ENCODE data around the gene COL6A3.
"Not testable (repeated sequence)": the region's sequence is repeated elsewhere in the genome, so short reads cannot be mapped to it uniquely, and the experiment has no call there.

The COL6A3 gene

DNA sequence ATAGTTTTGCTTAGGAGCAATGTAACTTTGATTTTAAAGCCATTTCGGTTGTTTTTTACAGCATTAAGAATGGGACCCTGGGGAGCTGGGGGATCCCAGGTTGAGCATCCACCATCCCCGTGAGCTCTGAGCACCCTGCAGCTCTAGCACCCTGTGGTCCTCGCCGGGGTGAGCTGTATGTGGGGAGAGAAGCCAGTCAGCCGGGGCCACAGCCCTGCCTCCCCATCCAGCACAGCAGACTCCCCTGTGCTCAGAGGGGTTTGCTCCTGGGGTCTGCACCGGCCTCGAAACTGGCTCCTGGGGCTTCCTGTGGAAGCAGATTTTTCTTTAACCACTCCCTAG is 1.3 kb downstream of the COL6A3 start:
- no peak for DNase-seq (ENCODE audit: low read depth in 3 of 3)

DNA sequence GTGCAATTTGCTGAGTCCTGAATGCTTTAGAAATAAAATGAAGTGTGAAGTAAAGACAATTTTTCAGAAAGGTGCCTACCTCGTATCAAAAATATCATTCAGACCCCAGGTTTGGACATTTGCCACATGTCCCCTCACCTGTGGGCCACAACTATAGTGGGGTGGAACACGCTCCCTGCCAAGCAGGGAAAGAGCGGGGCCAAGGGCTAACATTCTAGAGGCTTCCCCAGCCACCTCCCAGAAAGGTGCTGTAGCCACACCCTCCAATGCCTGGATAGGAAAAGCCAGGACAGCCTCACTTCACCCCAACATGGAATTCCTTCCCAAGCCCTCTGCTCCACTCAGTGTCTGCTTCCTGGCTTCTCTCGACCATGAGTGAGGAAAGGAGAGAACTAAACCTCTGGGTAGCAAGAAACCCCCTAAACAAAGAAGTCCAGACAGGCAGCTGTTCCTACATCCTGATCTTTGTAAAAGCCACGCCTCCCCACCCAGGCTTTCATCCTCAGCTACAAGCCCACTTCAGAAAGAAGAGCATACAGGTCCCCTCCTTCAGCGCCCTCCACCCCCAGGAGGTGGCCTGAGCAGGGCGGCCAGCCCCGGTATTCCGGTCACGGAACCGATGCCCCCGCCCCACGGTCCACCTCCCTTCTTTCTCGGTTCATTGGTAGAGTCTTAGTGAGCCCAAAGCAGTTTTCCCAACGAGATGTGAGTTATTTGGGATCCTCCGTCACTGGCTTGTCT is 2.1 kb downstream of the COL6A3 start:
- no peak for DNase-seq (ENCODE audit: low read depth in 3 of 3)

DNA sequence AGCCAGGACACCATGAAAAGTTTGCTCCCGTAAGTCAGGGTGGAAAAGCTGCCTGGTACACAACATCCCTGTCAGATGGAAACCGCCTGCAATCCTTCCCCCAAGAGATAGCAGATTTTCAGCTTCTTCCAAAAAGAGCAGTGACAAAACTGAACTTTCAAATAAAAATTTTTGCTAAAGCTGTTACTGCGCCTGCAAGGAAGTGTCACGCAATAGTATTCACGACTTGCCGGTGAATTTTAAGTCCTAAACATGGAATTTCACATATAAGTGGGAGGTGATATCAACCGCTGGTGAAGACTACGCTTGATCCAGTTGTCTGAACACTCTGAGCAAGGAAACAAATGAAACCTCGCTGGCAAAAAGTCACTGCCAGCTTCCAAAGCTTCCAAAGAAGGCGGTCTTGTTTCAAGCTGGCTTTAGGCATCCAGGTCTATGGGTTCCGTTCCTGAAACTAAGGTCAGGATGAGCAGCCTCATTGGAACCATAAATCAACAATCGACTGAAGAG is 2.8 kb downstream of the COL6A3 start:
- DNase-seq (ENCODE audit: low read depth in 3 of 3) = no peak

DNA sequence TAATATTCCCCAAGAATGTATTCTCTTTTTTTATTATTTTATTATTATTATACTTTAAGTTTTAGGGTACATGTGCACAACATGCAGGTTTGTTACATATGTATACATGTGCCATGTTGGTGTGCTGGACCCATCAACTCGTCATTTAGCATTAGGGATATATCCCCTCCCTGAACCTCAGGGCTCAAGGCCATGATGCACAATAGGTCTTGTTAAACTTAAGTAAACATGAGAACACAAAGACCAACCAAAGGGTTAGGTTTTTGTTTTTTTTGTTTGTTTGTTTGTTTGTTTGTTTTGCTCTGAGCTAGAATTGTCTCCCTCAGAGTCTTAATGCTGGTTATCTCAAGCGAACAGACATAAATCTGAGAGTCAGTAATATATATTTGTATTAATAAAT is 4.7 kb downstream of the COL6A3 start:
- not testable (repeated sequence) for DNase-seq (ENCODE audit: low read depth in 3 of 3)

DNA sequence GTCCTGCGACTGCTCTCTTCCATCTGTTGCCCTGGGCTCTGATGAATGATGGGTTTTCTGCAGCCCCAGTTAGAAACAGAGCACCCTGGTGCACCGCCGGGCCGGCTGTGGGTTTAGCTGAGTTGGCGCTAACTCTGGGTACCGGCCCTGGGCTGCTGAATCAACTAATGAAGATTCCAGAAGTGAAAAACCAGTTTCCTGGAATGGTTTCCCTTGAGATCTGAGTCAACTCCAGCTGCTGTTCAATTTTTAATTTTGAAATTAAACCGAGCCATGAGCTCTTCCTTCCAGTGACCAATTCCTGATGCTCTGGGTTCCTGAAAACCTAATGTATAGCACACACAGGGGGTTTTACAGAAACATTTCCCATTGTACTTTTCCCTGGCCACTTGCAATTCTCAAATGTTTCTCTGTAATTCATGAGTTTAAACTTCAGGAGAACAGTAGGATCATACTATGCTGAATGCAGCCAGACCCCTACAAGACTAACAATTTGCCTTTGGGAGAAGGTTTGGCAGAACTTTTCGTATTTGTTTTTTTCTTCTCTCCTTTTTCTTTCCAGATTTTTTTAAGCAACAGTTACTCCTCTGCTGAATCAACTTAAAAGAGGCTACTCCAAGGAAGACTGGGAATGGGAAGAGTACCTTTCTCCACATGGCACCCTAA is 5.5 kb downstream of the COL6A3 start:
- DNase-seq (ENCODE audit: low read depth in 3 of 3) = no peak

DNA sequence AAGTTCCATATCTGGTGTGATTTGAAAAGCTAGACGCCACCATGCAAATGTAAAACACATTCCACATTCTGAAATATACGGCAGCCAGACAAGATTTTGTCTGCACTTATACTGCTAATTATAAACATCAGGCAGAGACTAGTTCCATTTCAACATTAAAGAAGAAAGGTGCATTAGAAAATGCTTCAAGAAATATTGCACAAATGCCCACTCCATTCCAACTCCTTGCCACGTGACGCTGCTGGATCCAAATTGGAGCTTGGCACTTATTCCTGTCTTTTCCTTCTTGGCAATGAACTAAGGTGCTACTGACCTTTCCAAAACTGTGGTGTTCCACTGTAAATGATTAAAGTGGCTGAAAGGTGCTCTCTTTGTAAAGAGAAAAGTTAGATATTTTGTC is 6.3 kb downstream of the COL6A3 start:
- no peak for DNase-seq (ENCODE audit: low read depth in 3 of 3)

DNA sequence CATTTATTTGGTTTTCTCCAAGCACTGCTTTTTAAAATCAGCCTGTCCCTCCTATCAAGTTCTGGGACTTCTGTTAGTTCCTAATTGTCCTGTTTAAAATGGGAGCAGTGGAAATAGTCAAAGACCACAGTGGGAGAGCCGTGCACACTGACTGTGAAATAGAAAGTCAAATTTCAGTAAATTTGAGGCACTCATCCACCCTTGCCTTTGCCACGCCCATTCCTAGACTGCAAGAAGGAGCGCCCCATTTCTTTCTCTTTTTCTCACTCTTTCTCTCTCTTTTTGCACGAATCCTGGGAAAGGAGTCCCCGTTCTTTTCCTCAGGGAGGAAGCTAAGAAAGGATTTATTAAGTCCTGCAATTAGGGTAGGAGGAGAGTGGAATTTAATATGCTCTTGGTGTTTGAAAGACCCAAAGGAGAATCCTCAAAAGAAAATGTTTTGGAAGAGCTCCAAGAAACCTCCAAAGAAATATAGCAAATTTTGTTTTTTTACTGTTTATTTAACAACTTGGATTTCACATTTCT is 7.5 kb downstream of the COL6A3 start:
- DNase-seq (ENCODE audit: low read depth in 3 of 3) = no peak

DNA sequence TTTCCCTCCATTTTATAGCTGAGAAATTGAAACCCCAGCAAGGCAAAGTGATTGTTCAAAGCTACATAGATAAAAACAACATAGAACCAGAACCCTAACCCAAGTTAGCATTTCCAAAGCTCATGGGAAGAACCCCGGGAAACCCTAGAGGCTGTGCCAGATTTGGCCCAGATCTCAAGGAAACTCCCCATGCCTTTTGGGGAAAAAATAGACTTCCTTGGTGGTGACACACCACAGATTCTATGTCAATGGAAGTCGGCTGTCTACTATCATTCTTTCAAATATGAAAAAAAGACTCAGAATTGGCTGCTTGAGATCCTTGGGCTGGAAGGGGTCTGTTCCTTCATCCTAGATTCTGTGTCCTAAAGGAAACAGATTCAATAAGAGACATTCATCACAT is 8.4 kb downstream of the COL6A3 start:
- no peak for DNase-seq (ENCODE audit: low read depth in 3 of 3)

DNA sequence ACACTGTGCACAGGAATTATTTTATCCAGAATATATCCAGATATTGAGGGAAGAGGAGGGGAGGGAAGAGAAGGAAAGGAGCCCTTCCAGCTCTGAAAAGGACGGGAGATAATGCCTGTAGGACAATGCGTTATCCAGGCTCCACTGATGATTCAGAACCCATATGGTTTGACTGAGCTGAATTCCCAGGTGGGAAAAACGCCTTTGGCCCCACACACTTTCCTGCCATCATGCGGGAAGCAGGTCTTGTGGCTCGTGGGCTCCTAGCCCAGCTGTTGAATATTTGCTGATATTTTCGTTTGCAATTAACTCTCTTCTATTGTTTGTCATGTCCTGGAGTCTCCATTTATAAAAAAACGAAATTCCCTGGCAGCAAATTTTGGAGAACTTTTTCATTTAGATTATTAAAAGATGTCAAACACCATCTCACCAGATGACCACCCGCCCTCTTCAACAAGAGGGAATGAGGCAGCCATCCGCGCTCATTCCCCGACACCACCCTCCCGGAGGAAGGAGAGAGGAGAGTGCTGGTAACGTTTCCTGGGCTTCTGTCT is 8.9 kb downstream of the COL6A3 start:
- no peak for DNase-seq (ENCODE audit: low read depth in 3 of 3)

DNA sequence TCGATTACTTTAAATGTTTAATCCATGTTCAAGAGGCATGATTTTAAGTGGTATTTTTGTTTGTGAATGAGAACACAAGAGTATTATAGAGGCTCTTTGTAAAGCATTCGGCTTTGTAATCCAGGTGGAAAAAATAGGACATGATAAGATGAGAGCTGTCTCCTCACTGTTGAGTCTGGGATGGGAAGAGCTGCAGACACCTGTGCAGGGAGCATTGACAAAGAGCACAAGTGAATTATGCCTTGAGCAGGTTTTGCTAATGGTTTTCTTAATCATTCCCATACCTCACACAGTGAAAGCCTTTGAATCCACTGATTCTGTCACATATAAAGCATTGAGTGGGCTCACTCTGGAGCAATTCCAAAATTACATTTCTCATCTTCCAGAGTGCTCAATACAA is 9.6 kb downstream of the COL6A3 start:
- DNase-seq (ENCODE audit: low read depth in 3 of 3) = no peak

DNA sequence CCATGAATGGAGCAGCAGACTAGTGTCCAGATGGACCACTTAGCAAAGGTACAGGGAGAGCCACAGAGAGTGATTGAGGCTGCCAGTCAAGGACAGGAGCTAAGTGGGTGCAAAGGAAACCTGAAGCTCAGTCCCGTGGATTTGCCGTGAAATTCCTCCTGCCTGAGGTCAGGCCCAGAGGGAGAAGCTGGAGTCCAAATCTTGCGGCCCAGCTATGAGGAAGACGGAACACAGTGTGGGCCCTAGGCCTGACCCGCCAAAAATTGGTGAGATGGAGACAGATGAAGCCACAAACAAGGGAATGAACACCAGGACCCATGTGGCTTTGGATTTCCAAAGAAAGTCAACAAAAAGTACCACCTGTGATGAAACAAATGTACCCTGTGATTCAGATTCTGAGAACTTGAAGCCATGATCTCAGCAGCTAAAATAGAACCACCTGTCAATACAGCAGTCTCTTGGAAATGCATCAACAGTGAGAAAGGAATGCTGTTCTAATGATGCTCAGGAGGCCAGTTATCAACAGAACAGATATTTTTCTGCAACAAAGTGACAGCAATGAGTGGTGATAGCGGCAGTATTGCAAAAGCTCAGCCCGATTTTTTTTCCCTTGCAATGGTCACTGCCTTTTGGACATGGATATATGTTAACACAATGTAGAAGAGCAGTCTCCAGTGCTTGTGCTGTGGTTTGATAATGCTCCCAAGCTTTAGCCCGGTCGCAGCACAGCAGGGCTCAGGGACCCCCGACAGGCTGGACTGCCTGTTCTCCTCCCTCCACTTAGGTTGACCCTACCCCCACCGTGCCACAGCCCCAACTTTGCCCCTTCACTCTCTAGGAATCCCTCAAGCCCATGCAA is 10.7 kb downstream of the COL6A3 start:
- DNase-seq (ENCODE audit: low read depth in 3 of 3) = no peak

DNA sequence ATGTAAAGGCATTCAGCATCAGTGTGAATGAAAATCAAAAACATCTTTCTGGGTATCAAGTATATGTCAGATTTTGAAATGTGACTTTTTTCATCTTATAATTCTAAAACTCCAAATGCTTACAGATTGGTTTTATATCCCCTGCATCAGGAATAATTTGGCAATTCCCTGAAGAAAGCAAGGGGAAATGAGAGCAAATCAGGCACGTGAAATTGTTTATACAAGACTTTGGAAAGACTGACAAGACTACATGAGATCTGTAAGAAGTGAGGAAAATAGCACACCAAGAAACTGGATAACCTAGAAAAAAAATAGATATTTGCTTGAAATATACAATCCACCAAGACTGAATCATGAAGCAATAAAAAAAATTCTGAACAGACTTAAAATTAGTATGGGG is 13.8 kb downstream of the COL6A3 start:
- no peak for DNase-seq (ENCODE audit: low read depth in 3 of 3)

DNA sequence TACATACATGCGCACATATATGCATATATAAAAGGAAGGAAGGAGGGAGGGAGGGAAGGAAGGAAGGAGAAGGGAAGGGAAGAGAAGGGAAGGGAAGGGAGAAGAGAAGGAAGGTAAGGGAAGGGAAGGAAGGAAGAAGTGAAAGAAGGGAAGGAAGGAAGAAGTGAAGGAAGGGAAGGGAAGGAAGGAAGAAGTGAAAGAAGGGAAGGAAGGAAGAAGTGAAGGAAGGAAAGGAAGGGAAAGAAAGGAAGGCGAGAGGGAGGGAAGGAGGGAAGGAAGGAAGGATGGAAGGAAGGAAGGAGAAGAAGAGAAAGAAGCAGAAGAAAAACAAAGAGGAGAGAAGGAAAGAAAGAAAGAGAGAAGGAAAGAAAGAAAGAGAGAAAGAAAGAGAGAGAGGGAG is 16.9 kb downstream of the COL6A3 start:
- no peak for DNase-seq (ENCODE audit: low read depth in 3 of 3)

DNA sequence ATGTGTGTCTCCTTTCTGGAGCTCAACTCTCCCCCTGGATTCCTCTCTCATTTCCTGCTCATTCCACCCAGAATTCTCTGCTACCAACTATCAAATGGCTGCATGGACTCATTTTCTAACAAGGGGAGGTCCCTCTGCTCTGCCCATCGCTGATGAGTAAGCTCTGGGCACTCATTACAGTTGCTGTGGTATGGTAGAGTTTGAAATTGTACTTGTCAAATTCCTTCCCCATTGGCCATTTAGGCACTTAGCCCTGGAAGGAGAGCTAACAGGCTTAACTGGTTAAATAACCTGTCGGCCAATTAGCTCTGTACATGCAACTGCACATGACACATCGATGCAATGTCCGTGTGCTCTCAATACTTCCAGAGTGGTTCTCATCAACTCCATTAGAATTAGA is 20.4 kb downstream of the COL6A3 start:
- DNase-seq (ENCODE audit: low read depth in 3 of 3) = no peak

DNA sequence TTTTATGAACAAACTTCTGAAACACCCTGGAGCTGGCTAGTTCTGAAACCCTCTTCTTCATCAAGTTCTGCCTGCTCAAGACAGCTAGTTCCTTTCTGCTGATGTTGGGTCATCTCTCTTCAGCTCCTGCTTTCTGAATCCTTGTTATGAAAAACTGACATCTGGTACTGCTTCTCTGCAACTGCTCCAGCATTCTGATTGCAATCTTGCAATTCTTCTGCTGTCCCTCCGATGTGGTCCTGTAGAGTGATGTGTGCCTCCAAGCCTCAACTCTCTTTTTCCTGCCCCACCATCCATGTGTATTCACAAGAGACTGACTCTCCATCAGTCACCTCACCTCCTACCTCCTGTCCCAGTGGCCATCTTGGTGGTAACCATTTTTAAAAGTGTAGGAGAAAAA is 21.8 kb downstream of the COL6A3 start:
- DNase-seq (ENCODE audit: low read depth in 3 of 3) = no peak

DNA sequence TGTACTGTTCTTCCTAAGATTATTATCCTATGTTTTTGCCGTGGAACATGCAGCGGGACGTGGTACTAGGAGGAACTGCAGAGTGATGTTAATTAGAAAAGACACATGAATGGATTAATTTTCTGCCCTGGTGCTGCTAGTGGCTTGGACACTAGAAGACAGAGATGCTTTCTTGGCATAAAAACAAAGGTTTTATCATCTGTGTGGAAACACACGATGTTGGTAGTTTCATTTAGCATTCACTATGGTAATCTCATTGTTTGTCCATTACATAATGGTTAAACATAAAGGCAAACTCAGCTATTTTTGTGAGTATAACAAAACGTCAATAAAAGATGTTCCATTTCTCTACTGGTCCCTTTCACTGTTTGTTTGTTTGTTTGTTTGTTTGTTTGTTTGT is 22.8 kb downstream of the COL6A3 start:
- no peak for DNase-seq (ENCODE audit: low read depth in 3 of 3)

DNA sequence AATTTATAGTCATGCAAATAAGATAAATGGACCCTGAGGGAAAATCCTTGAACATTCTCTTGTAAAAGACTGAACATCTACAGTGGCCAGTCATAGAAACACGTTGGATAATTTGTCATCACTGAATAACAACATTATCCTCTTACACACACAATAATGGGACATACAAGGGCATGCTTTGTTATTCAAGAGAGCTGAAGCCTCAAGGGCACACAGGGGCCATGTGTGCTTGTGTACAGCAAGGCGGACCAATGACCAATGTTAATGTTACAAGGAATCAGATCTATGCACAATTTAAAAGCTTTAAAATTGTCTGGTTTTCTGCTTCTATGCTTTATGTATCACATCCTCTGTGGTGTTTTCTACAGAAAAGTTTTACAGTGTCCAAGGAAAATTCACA is 23.7 kb downstream of the COL6A3 start:
- DNase-seq (ENCODE audit: low read depth in 3 of 3) = no peak

DNA sequence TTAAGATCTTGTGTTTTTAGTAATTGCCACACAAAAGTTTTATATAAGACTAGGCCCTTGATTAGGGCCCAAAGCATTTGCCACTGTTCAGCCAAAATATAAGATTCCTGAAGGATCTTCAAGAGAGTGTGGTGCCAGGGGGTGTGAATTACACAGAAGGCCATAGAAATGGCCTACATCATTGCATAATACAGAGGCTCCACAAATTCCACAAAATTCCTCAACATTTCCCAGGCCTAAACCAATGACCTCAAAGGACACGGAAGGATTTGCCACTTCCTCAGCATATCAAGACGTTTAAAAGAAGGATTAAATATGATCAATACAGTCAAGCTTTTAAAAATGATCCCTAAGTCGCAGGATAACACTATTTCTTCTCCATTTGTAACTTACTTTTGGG is 24.1 kb downstream of the COL6A3 start:
- no peak for DNase-seq (ENCODE audit: low read depth in 3 of 3)

DNA sequence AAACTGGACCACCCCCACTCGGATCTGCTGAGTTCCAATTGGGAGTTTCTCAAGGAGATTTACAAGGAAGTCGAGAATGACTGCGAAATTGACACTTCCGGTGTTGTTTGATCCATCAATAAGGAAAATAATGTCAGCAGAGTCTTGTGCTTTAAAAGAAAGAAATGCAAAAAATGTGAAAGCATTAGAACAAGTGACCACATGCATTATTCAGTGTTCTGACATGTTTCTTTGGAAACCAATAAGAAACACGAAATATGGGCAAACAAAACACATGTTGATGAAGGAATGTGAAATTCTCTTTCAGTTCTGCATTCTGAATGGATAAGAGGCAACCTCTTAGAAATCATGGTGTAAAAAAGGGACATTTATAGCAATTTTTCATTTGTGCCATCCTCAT is 25.9 kb downstream of the COL6A3 start:
- DNase-seq (ENCODE audit: low read depth in 3 of 3) = no peak

DNA sequence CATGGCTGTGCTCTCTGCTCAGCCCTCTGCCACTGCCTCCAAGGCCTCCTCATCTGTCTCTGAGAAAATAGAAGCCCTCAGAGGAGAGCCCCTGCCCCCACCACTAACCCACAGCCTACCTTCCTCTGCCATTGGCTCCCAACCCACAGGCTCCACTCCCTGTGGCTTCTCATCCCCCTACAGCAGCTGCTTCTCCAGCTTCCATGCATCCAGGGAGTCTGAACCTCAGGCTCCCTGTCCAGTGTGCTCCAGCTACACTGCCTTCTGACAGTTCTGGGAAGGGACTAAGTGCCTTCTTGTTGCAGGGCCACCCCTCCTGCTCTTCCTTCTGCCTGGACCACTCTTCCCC is 29.3 kb downstream of the COL6A3 start:
- no peak for DNase-seq (ENCODE audit: low read depth in 3 of 3)

DNA sequence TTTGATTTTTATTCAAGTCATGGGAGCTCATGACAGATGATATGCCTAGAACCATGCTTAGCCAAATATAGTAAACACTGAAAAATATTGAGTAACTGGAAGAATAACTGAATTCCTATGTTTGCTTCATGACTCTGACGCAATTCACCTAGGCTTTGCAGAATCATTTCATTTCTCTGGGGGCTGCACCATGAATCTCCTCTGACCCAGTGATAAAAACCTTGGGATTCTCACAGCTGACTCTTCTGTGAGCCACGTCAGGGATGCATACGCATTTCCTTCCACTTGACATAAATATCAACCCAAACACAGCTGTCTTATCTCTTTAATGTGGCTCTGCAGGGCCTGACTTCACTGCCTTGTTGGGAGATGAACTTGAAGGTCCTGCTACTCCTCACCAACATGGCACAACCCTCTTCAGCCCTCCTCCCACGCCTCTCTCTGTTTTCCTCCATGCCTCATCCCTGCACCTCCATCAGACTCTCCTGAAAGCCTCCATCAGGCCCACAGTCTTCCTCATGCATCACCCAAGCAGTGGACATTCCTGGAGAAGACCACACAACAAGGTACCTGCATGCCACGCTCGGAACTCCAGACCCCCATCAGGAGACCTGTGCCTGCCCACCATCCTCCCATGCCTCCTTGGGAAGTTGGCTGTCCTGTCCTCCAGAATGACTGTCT is 29.8 kb downstream of the COL6A3 start:
- DNase-seq (ENCODE audit: low read depth in 3 of 3) = no peak

DNA sequence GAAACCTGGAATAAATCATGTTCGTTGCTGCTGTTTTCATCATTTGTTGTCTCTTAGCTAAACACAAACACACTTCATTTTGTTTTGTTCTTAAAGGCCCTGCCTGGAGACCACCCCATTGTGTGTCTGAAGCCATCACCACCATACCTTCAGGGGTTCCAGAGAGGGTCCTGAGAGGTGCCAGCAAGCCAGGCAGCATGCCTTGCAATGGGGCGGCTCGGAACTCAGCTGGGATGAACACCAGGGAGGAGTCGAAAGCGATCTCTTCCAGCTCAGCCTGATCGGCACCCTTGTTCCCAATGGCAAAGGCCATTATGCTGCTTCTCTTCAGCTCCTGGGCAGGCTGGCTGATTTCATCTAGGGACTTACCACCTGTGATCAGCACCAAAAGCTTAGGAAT is 33.2 kb downstream of the COL6A3 start:
- no peak for DNase-seq (ENCODE audit: low read depth in 3 of 3)
